ENCODE results near the gene SNX22.

GRCh38 chr15:64132217-64132616, 19.3 kb upstream of the SNX22 start:
- TF ChIP-seq KDM1A (IDR thresholded peaks at IDR 0.05; ENCODE audit: low read depth) (no peak), CTCF (IDR thresholded peaks at IDR 0.05) (no peak), RNF2 (IDR thresholded peaks at IDR 0.05; ENCODE audit: borderline replicate concordance, low read depth) (no peak), MAX (IDR thresholded peaks at IDR 0.05) (no peak), POLR2A (IDR thresholded peaks at IDR 0.05; ENCODE audit: low read length) (no peak), RARB (CRISPR knock-in tag; IDR thresholded peaks at IDR 0.05) (no peak), RCOR1 (IDR thresholded peaks at IDR 0.05; ENCODE audit: low read depth, low read length) (no peak)

Data from A549 (cell line).